ENCODE measurements around the gene COPS7B. TPM values are rescaled to one million over a fixed set of nuclear protein-coding genes. Genes with fewer than 3 reads are reported as not detected.

The COPS7B gene
- 61.0 and 61.4 TPM in 2 replicates for total RNA-seq (2021)
- long read RNA-seq, transcript COPS7B-201 (7 exons, 2,544 nt): major isoform, 462 of 552 reads
- long read RNA-seq, transcript COPS7B-207 (7 exons, 1,103 nt): minor isoform, 19 of 552 reads
- long read RNA-seq, transcript COPS7B-206 (8 exons, 2,051 nt): minor isoform, 16 of 552 reads
- long read RNA-seq, transcript COPS7B-224 (6 exons, 2,500 nt): minor isoform, 10 of 552 reads
- long read RNA-seq, partial matches to known transcripts: 2 of 552 reads
- long read RNA-seq, other reads (novel, unspliced or antisense): 34 of 552 reads

DNA sequence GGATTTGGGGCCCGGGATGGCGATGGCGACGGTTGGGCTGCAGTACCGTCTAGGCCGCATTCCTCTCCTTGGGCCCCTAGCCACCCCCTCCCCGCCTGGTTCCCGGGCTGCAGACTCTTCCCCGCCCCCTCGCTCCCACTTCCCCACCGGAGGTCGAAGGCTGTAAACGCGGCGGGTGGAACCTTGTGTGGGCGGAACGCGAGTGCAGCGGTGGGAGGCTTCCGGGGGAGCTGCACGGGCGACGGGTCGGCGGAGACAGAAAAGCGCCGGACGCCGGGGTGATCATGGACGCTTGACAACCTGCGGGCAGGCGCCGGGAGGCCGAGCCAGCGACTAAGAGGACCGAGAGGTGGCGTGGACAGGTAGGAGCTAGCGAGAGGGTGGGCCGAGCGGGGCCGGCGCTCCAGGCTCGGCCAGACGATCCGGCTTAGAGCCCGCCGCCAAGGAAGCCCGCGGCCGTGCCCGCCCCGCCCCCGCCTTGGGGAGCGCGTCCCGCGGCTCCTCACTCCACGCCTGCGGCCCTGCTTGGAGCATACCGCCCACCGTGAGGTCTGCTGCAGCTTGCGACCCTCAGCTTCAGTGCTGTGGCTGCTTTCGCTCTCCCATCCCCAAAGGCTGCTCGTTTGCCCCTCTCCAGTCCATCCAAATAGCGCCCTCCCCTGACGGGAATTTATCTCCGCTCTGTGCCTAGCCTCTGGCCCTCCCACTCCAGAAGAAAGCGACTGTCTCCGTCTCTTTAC is at the start of gene COPS7B:
COPS7B (plus strand) TSS at position 269 of the 740 bp plus-strand sequence. CDS start 2,126 bp downstream, outside the sequence.
- Mint-ChIP-seq H3K36me3 (ENCODE audit: insufficient read depth in 1 of 3, low read depth in 3 of 3) (peaks cover 2 to 29% (median 25%) of the 10 kb centered on the region in 3 experiments; a peak in 6 of 7 replicates), H3K27me3 (ENCODE audit: low read depth) (no peaks in the 10 kb centered on the region), H3K4me3 (peak within 1 kb of the TSS; percentile 83 to 94), H3K27ac (peak within 1 kb of the TSS; percentile 98 to 99 (median 98)), H3K9me3 (no peaks in the 10 kb centered on the region; a peak in 1 of 5 replicates), H3K4me1 (peaks cover 27 to 36% of the 10 kb centered on the region in 2 experiments)
- H2AK5ac ChIP-seq (ENCODE audit: insufficient read length, low read length): no peak within 1 kb of the TSS
- peak within 1 kb of the TSS; percentile 47 for H3K18ac ChIP-seq (ENCODE audit: insufficient read length, low read depth, low read length)
- H2BK15ac ChIP-seq (ENCODE audit: low read depth, low read length): no peak within 1 kb of the TSS
- peak within 1 kb of the TSS; percentile 79 for H3K14ac ChIP-seq (ENCODE audit: insufficient read depth, low read length)
- H3K23me2 ChIP-seq (ENCODE audit: insufficient read length, low read depth, low read length, poor library complexity, severe bottlenecking): peaks cover 12% of the 10 kb centered on the region
- H3K27ac ChIP-seq (ENCODE audit: insufficient read length, low read depth, low read length): peak within 1 kb of the TSS; percentile 80
- peak within 1 kb of the TSS; percentile 27 for H4K8ac ChIP-seq (replicated peaks; ENCODE audit: insufficient read length, low read depth, low read length)
- no peaks in the 10 kb centered on the region for H3K9me3 ChIP-seq (ENCODE audit: control insufficient read depth, low read depth, low read length)
- no peaks in the 10 kb centered on the region for H4K20me1 ChIP-seq (ENCODE audit: control insufficient read depth, insufficient read depth, insufficient read length)
- H3K9ac ChIP-seq (ENCODE audit: extremely low read depth, insufficient read length, low read length): peak within 1 kb of the TSS; percentile 88
- no peak within 1 kb of the TSS for H2BK120ac ChIP-seq (ENCODE audit: low read depth, low read length, poor library complexity, severe bottlenecking)
- H4K5ac ChIP-seq (ENCODE audit: insufficient read length, low read depth, low read length): peak within 1 kb of the TSS; percentile 41
- peaks cover 3% of the 10 kb centered on the region for H3K79me1 ChIP-seq (ENCODE audit: insufficient read depth, low read depth, low read length, poor library complexity, severe bottlenecking)
- H3K4ac ChIP-seq (ENCODE audit: low read depth, low read length): no peak within 1 kb of the TSS; the same call in 1 of the 2 replicates
- peak; percentile 90 for DNase-seq
- WGBS (ENCODE audit: extremely low coverage, insufficient read length, low lambda C conversion rate): no CpG with 5 or more reads among the region's 69 CpGs
- H3K79me2 ChIP-seq (ENCODE audit: insufficient read depth, low read length): peaks cover 9% of the 10 kb centered on the region; the same call in 1 of the 2 replicates
- H2AFZ ChIP-seq (ENCODE audit: low read length): no peak within 1 kb of the TSS
- no peak within 1 kb of the TSS for H3T11ph ChIP-seq (ENCODE audit: low read length)
- TF ChIP-seq, protein P1, sequence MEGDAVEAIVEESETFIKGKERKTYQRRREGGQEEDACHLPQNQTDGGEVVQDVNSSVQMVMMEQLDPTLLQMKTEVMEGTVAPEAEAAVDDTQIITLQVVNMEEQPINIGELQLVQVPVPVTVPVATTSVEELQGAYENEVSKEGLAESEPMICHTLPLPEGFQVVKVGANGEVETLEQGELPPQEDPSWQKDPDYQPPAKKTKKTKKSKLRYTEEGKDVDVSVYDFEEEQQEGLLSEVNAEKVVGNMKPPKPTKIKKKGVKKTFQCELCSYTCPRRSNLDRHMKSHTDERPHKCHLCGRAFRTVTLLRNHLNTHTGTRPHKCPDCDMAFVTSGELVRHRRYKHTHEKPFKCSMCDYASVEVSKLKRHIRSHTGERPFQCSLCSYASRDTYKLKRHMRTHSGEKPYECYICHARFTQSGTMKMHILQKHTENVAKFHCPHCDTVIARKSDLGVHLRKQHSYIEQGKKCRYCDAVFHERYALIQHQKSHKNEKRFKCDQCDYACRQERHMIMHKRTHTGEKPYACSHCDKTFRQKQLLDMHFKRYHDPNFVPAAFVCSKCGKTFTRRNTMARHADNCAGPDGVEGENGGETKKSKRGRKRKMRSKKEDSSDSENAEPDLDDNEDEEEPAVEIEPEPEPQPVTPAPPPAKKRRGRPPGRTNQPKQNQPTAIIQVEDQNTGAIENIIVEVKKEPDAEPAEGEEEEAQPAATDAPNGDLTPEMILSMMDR (conservative IDR thresholded peaks at IDR 0.05): peak; percentile 75
- H3K4me1 ChIP-seq (ENCODE audit: insufficient read depth, low read length): no peaks in the 10 kb centered on the region
- no peak within 1 kb of the TSS for H2BK5ac ChIP-seq (ENCODE audit: insufficient read length, low read length)
- H4K91ac ChIP-seq (ENCODE audit: insufficient read length, low read depth, low read length): no peak within 1 kb of the TSS
- H3K4me2 ChIP-seq (ENCODE audit: insufficient read depth, insufficient read length, low read length): peak within 1 kb of the TSS; percentile 99
- H3K27me3 ChIP-seq (ENCODE audit: insufficient read depth, low read length): no peaks in the 10 kb centered on the region
- no peak within 1 kb of the TSS for H3K23ac ChIP-seq (ENCODE audit: insufficient read length, low read depth, low read length)
- no peak within 1 kb of the TSS for H3K56ac ChIP-seq (ENCODE audit: insufficient read length, low read depth, low read length)
- no peak within 1 kb of the TSS for H2BK12ac ChIP-seq (ENCODE audit: insufficient read length, low read depth, low read length)
- H2BK20ac ChIP-seq (ENCODE audit: low read depth, low read length, poor library complexity, severe bottlenecking): no peak within 1 kb of the TSS

Measured in H9 (cell line).